Thyroid gland (tissue), 4 donors: ENCODE measurements around the gene SUPT3H. TPM values are rescaled to one million over a fixed set of nuclear protein-coding genes. Genes with fewer than 3 reads are reported as not detected.

ENCODE experiments used
- DNase-seq, 2 donors: peaks; one replicate each; pipeline ENCODE4 v3.0.0-alpha.2; 2019
- H3K27ac ChIP-seq, 3 donors: fragments of 200-600 bp; sonication (generic); 1 replicate in 2 of 3; 2 replicates in 1 of 3; pipeline ENCODE4 v1.5.1; 2016 to 2019; ENCODE audit warnings: mild to moderate bottlenecking in 1 of 3, moderate library complexity in 1 of 3
- H3K27me3 ChIP-seq: fragments of 200-600 bp; sonication (generic); one replicate; pipeline ENCODE4 v1.5.1; 2019
- H3K36me3 ChIP-seq, 2 donors: fragments of 200-600 bp; sonication (generic); one replicate each; pipeline ENCODE4 v1.5.1; 2016 to 2019
- H3K4me1 ChIP-seq, 2 donors: fragments of 200-600 bp; sonication (generic); one replicate each; pipeline ENCODE4 v1.5.1; 2017 to 2019
- H3K4me3 ChIP-seq, 3 donors: fragments of 200-600 bp; sonication (generic); replicated peaks in 1 of 3; 1 replicate in 2 of 3; 2 replicates in 1 of 3; pipeline ENCODE4 v1.5.1; 2016; ENCODE audit warnings: mild to moderate bottlenecking in 1 of 3
- H3K9me3 ChIP-seq: fragments of 200-600 bp; sonication (generic); one replicate; pipeline ENCODE4 v1.5.1; 2017
- CTCF ChIP-seq, 6 experiments: fragments of 200-600 bp in 3 of 6; fragments of 450-650 bp in 3 of 6; sonication (generic) in 3 of 6; IDR thresholded peaks; one replicate each; pipeline ENCODE4 v1.5.1; 2016 to 2019; ENCODE audit warnings: antibody characterized with exemption in 6 of 6, mild to moderate bottlenecking in 2 of 6, inconsistent platforms in 1 of 6, moderate library complexity in 1 of 6
- POLR2A ChIP-seq, 2 donors: fragments of 450-650 bp; IDR thresholded peaks; one replicate each; pipeline ENCODE4 v1.6.1; 2017; ENCODE audit warnings: antibody characterized with exemption in 2 of 2, mild to moderate bottlenecking in 2 of 2, moderate library complexity in 1 of 2
- WGBS, 2 donors: methylation state at CpG; one replicate each; pipeline ENCODE4 v1.1.5; 2017; 5-methylcytosine and 5-hydroxymethylcytosine counted together
- intact Hi-C: fragments of 100-400 bp; cut with DNase I; formaldehyde crosslinking; loops from one replicate; pipeline ENCODE4 v1.15.1; 2023
- total RNA-seq, 4 donors: library from RNA; depleted of rRNA; stranded (reverse); fragments of >200 nt; gene quantifications; one replicate each; pipeline ENCODE4 v1.2.3, GENCODE V29; 2016

SUPT3H gene
- total RNA-seq, 4 donors from 2014 or later: 9.8 to 21.6 (median 11.1) TPM

- TF ChIP-seq POLR2A (IDR thresholded peaks at IDR 0.05): no peak
- TF ChIP-seq CTCF (IDR thresholded peaks at IDR 0.05): no peak
- Histone ChIP-seq H3K36me3 (no peaks in the 10 kb centered on the region), H3K4me1 (no peaks in the 10 kb centered on the region), H3K27ac (no peak overlapping the region), H3K27me3 (no peaks in the 10 kb centered on the region), H3K4me3 (no peak overlapping the region), H3K9me3 (no peaks in the 10 kb centered on the region)
- 74 to 75% methylated on average over 4 of the region's 4 CpGs for WGBS, 2 donors
- intact Hi-C loops: no loop called here
- no peak for DNase-seq
These were observed 444.6 kb downstream of the SUPT3H start for GRCh38 chr6:44933108-44933507.

- 92 to 94% methylated on average over 7 of the region's 7 CpGs for WGBS, 2 donors
- Histone ChIP-seq H3K27me3 (no peaks in the 10 kb centered on the region), H3K4me1 (no peaks in the 10 kb centered on the region), H3K4me3 (no peak overlapping the region), H3K36me3 (no peaks in the 10 kb centered on the region), H3K27ac (no peak overlapping the region), H3K9me3 (no peaks in the 10 kb centered on the region)
- no peak for DNase-seq
- intact Hi-C loops: no loop called here
- TF ChIP-seq CTCF (IDR thresholded peaks at IDR 0.05) (no peak), POLR2A (IDR thresholded peaks at IDR 0.05) (no peak)
These were observed 445.1 kb downstream of the SUPT3H start for GRCh38 chr6:44932651-44933091.

GRCh38 chr6:44931385-44931784, 446.3 kb downstream of the SUPT3H start:
- Histone ChIP-seq H3K36me3 (no peaks in the 10 kb centered on the region), H3K9me3 (no peaks in the 10 kb centered on the region), H3K27ac (no peak overlapping the region), H3K4me3 (no peak overlapping the region), H3K27me3 (no peaks in the 10 kb centered on the region), H3K4me1 (no peaks in the 10 kb centered on the region)
- TF ChIP-seq POLR2A (IDR thresholded peaks at IDR 0.05): no peak
- no peak for TF ChIP-seq CTCF (IDR thresholded peaks at IDR 0.05)
- intact Hi-C loops: no loop called here
- no peak for DNase-seq

GRCh38 chr6:44926556-44926955, 451.2 kb downstream of the SUPT3H start:
- Histone ChIP-seq H3K4me1 (peaks cover 0 to 8% of the 10 kb centered on the region in 2 donors), H3K36me3 (no peaks in the 10 kb centered on the region), H3K27ac (no peak overlapping the region), H3K9me3 (no peaks in the 10 kb centered on the region), H3K27me3 (no peaks in the 10 kb centered on the region), H3K4me3 (no peak overlapping the region)
- intact Hi-C loops: no loop called here
- WGBS, 2 donors: 85 to 93% methylated on average over 2 of the region's 2 CpGs
- DNase-seq: no peak
- no peak for TF ChIP-seq CTCF (IDR thresholded peaks at IDR 0.05)
- no peak for TF ChIP-seq POLR2A (IDR thresholded peaks at IDR 0.05)

GRCh38 chr6:44925100-44925739, 452.5 kb downstream of the SUPT3H start:
- DNase-seq: no peak
- 3 to 22% methylated on average over 1 of the region's 1 CpG for WGBS, 2 donors
- TF ChIP-seq CTCF (IDR thresholded peaks at IDR 0.05) (no peak), POLR2A (IDR thresholded peaks at IDR 0.05) (no peak)
- Histone ChIP-seq H3K9me3 (no peaks in the 10 kb centered on the region), H3K4me3 (no peak overlapping the region), H3K27ac (no peak overlapping the region), H3K36me3 (no peaks in the 10 kb centered on the region), H3K4me1 (peaks cover 0 to 8% of the 10 kb centered on the region in 2 donors), H3K27me3 (no peaks in the 10 kb centered on the region)
- intact Hi-C loops: no loop called here
